AG10803 (cell line): ENCODE data around the gene SNTG2.

Experiments
- DNase-seq: peaks from one replicate; pipeline ENCODE4 v3.0.0; 2010; ENCODE audit warnings: low read depth
- H3K4me3 ChIP-seq: 2 replicates; pipeline ENCODE4 v1.5.1; 2011; ENCODE audit warnings: mild to moderate bottlenecking, low read length, control low read depth
- CTCF ChIP-seq: conservative IDR thresholded peaks from 2 replicates; pipeline ENCODE4 v1.5.1; 2011; ENCODE audit warnings: mild to moderate bottlenecking, low read length, control low read depth, inconsistent platforms

SNTG2 gene

GRCh38 chr2:979069-979928 is 28.6 kb downstream of the SNTG2 start:
- no peak overlapping the region for H3K4me3 ChIP-seq
- DNase-seq: no peak
- TF ChIP-seq CTCF: no peak

- TF ChIP-seq CTCF: no peak
- no peak overlapping the region for H3K4me3 ChIP-seq
- DNase-seq: no peak
Observed at GRCh38 chr2:980176-980575, 29.5 kb downstream of the SNTG2 start.

- H3K4me3 ChIP-seq: no peak overlapping the region
- DNase-seq: no peak
- no peak for TF ChIP-seq CTCF
Observed at GRCh38 chr2:981258-981657, 30.6 kb downstream of the SNTG2 start.

GRCh38 chr2:981759-982158 is 31.1 kb downstream of the SNTG2 start:
- TF ChIP-seq CTCF: no peak
- no peak for DNase-seq
- H3K4me3 ChIP-seq: no peak overlapping the region

- DNase-seq: no peak
- no peak overlapping the region for H3K4me3 ChIP-seq
- TF ChIP-seq CTCF: no peak
Observed at GRCh38 chr2:985317-985898, 34.8 kb downstream of the SNTG2 start.

- H3K4me3 ChIP-seq: no peak overlapping the region
- TF ChIP-seq CTCF: no peak
- DNase-seq: no peak
Observed at GRCh38 chr2:987789-988188, 37.1 kb downstream of the SNTG2 start.

GRCh38 chr2:989781-990467 is 39.3 kb downstream of the SNTG2 start:
- no peak for TF ChIP-seq CTCF
- no peak for DNase-seq
- H3K4me3 ChIP-seq: no peak overlapping the region
